ENCODE results near the gene ODF2. TPM values are rescaled to one million over a fixed set of nuclear protein-coding genes. Genes with fewer than 3 reads are reported as not detected.

Gene ODF2
- total RNA-seq, 1 experiment from 2014 or later, result 31.9 TPM

- H3K9me3 Mint-ChIP-seq, result no peaks in the 10 kb centered on the region
Observed at GRCh38 chr9:128434340-128434739, 21.5 kb upstream of the ODF2 start.

More at GRCh38 chr9:128434340-128434739, 21.5 kb upstream of the ODF2 start:
- H3K36me3 Mint-ChIP-seq, result no peaks in the 10 kb centered on the region
- no peak for ATAC-seq
- peaks cover 7% of the 10 kb centered on the region for H3K4me1 Mint-ChIP-seq
- no peak overlapping the region for H3K4me3 Mint-ChIP-seq
- POLR2A ChIA-PET, result interaction anchor here (0.8 kb wide), 1 partner anchor 25 kb away, joined by 3 read pairs; no protein-coding TSS in a partner anchor
- TF ChIP-seq, protein P1, sequence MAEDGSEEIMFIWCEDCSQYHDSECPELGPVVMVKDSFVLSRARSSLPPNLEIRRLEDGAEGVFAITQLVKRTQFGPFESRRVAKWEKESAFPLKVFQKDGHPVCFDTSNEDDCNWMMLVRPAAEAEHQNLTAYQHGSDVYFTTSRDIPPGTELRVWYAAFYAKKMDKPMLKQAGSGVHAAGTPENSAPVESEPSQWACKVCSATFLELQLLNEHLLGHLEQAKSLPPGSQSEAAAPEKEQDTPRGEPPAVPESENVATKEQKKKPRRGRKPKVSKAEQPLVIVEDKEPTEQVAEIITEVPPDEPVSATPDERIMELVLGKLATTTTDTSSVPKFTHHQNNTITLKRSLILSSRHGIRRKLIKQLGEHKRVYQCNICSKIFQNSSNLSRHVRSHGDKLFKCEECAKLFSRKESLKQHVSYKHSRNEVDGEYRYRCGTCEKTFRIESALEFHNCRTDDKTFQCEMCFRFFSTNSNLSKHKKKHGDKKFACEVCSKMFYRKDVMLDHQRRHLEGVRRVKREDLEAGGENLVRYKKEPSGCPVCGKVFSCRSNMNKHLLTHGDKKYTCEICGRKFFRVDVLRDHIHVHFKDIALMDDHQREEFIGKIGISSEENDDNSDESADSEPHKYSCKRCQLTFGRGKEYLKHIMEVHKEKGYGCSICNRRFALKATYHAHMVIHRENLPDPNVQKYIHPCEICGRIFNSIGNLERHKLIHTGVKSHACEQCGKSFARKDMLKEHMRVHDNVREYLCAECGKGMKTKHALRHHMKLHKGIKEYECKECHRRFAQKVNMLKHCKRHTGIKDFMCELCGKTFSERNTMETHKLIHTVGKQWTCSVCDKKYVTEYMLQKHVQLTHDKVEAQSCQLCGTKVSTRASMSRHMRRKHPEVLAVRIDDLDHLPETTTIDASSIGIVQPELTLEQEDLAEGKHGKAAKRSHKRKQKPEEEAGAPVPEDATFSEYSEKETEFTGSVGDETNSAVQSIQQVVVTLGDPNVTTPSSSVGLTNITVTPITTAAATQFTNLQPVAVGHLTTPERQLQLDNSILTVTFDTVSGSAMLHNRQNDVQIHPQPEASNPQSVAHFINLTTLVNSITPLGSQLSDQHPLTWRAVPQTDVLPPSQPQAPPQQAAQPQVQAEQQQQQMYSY (CRISPR knock-in tag; IDR thresholded peaks at IDR 0.05), result no peak
- no peak for TF ChIP-seq ETV6 (CRISPR knock-in tag; IDR thresholded peaks at IDR 0.05)
- TF ChIP-seq, protein P2, sequence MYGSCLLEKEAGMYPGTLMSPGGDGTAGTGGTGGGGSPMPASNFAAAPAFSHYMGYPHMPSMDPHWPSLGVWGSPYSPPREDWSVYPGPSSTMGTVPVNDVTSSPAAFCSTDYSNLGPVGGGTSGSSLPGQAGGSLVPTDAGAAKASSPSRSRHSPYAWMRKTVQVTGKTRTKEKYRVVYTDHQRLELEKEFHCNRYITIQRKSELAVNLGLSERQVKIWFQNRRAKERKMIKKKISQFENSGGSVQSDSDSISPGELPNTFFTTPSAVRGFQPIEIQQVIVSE (CRISPR knock-in tag; IDR thresholded peaks at IDR 0.05; ENCODE audit: borderline replicate concordance), result no peak
- no peak for TF ChIP-seq NR2C2 (CRISPR knock-in tag; IDR thresholded peaks at IDR 0.05)
- TF ChIP-seq JAZF1 (CRISPR knock-in tag; IDR thresholded peaks at IDR 0.05), result no peak
- no peak for TF ChIP-seq FOXJ3 (CRISPR knock-in tag; IDR thresholded peaks at IDR 0.05; ENCODE audit: borderline replicate concordance)
- no peak for TF ChIP-seq TCF7 (CRISPR knock-in tag; IDR thresholded peaks at IDR 0.05; ENCODE audit: low read depth)
- no peak for TF ChIP-seq ARID4B (CRISPR knock-in tag; IDR thresholded peaks at IDR 0.05; ENCODE audit: borderline replicate concordance)
- no peak for TF ChIP-seq RELA (CRISPR knock-in tag; IDR thresholded peaks at IDR 0.05; ENCODE audit: borderline replicate concordance)
- TF ChIP-seq, protein P3, sequence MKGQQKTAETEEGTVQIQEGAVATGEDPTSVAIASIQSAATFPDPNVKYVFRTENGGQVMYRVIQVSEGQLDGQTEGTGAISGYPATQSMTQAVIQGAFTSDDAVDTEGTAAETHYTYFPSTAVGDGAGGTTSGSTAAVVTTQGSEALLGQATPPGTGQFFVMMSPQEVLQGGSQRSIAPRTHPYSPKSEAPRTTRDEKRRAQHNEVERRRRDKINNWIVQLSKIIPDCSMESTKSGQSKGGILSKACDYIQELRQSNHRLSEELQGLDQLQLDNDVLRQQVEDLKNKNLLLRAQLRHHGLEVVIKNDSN (CRISPR knock-in tag; IDR thresholded peaks at IDR 0.05), result no peak
- TF ChIP-seq, protein P4, sequence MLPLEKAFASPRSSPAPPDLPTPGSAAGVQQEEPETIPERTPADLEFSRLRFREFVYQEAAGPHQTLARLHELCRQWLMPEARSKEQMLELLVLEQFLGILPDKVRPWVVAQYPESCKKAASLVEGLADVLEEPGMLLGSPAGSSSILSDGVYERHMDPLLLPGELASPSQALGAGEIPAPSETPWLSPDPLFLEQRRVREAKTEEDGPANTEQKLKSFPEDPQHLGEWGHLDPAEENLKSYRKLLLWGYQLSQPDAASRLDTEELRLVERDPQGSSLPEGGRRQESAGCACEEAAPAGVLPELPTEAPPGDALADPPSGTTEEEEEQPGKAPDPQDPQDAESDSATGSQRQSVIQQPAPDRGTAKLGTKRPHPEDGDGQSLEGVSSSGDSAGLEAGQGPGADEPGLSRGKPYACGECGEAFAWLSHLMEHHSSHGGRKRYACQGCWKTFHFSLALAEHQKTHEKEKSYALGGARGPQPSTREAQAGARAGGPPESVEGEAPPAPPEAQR (CRISPR knock-in tag; IDR thresholded peaks at IDR 0.05), result no peak
- TF ChIP-seq SMAD3 (CRISPR knock-in tag; IDR thresholded peaks at IDR 0.05; ENCODE audit: borderline replicate concordance), result no peak
- TF ChIP-seq ZNF138 (CRISPR knock-in tag; conservative IDR thresholded peaks at IDR 0.05), result no peak
- TF ChIP-seq JUN (CRISPR knock-in tag; IDR thresholded peaks at IDR 0.05), result no peak
- no peak for TF ChIP-seq GRHL2 (CRISPR knock-in tag; IDR thresholded peaks at IDR 0.05; ENCODE audit: insufficient replicate concordance, severe bottlenecking)
- no peak for TF ChIP-seq ZNF263 (CRISPR knock-in tag; IDR thresholded peaks at IDR 0.05; ENCODE audit: low read depth)
- no peak for TF ChIP-seq ZNF281 (CRISPR knock-in tag; IDR thresholded peaks at IDR 0.05)
- TF ChIP-seq ZNF671 (CRISPR knock-in tag; IDR thresholded peaks at IDR 0.05), result no peak
- TF ChIP-seq GABPB1 (CRISPR knock-in tag; IDR thresholded peaks at IDR 0.05), result no peak
- no peak for TF ChIP-seq ATF6 (CRISPR knock-in tag; IDR thresholded peaks at IDR 0.05)
- no peak overlapping the region for H3K27ac Mint-ChIP-seq
- no peak for DNase-seq (ENCODE audit: low spot score)
- H3K27me3 Mint-ChIP-seq (ENCODE audit: low read depth), result no peaks in the 10 kb centered on the region
- CTCF ChIA-PET, result interaction anchor here (2.2 to 2.8 kb wide), 2 partner anchors 14 kb away, joined by 15 to 17 read pairs; partner anchors contain the start of gene CERCAM

All from WTC11 (cell line).